IPS-18a (cell line): ENCODE measurements around the gene SLC39A13.

ENCODE experiments used
- H3K27ac ChIP-seq: one replicate; pipeline ENCODE4 v1.5.1; 2013; ENCODE audit warnings: low read length
- H3K27me3 ChIP-seq: one replicate; pipeline ENCODE4 v1.6.1; 2013; ENCODE audit warnings: mild to moderate bottlenecking, low read length; ENCODE audit not compliant: control insufficient read depth, insufficient read depth
- H3K36me3 ChIP-seq: one replicate; pipeline ENCODE4 v1.6.1; 2013; ENCODE audit warnings: low read depth, low read length; ENCODE audit not compliant: control insufficient read depth
- H3K4me1 ChIP-seq: one replicate; pipeline ENCODE4 v1.6.1; 2013; ENCODE audit warnings: low read depth, low read length; ENCODE audit not compliant: control insufficient read depth
- H3K4me3 ChIP-seq: one replicate; pipeline ENCODE4 v1.5.1; 2013; ENCODE audit warnings: low read length
- H3K9ac ChIP-seq: one replicate; pipeline ENCODE4 v1.6.1; 2013; ENCODE audit warnings: mild to moderate bottlenecking, low read length, moderate library complexity
- H3K9me3 ChIP-seq: one replicate; pipeline ENCODE4 v1.6.1; 2013; ENCODE audit warnings: low read depth, low read length; ENCODE audit not compliant: control insufficient read depth

The SLC39A13 gene

GRCh38 chr11:47407746-47408590, at the start of gene SLC39A13:
Gene SLC39A13, plus strand, starts transcription at chr11:47408590. Its CDS starts 1,505 bp downstream, at chr11:47410095.
- peaks cover 10% of the 10 kb centered on the region for H3K4me1 ChIP-seq
- no peaks in the 10 kb centered on the region for H3K9me3 ChIP-seq
- H3K27me3 ChIP-seq: no peaks in the 10 kb centered on the region
- H3K27ac ChIP-seq: peak within 1 kb of the TSS; percentile 11
- peak within 1 kb of the TSS; percentile 83 for H3K4me3 ChIP-seq
- H3K9ac ChIP-seq: peak within 1 kb of the TSS; percentile 61
- no peaks in the 10 kb centered on the region for H3K36me3 ChIP-seq

- Histone ChIP-seq H3K36me3 (no peaks in the 10 kb centered on the region), H3K9me3 (no peaks in the 10 kb centered on the region), H3K27me3 (no peaks in the 10 kb centered on the region), H3K9ac (no peak overlapping the region), H3K27ac (no peak overlapping the region), H3K4me1 (no peaks in the 10 kb centered on the region), H3K4me3 (no peak overlapping the region)
Observed at GRCh38 chr11:47358731-47359051, 49.7 kb upstream of the SLC39A13 start.

GRCh38 chr11:47359162-47359561, 49.2 kb upstream of the SLC39A13 start:
- H3K9me3 ChIP-seq: no peaks in the 10 kb centered on the region
- no peak overlapping the region for H3K9ac ChIP-seq
- H3K36me3 ChIP-seq: no peaks in the 10 kb centered on the region
- H3K27me3 ChIP-seq: no peaks in the 10 kb centered on the region
- no peak overlapping the region for H3K4me3 ChIP-seq
- no peaks in the 10 kb centered on the region for H3K4me1 ChIP-seq
- no peak overlapping the region for H3K27ac ChIP-seq

- Histone ChIP-seq H3K9ac (no peak overlapping the region), H3K9me3 (no peaks in the 10 kb centered on the region), H3K27ac (no peak overlapping the region), H3K36me3 (no peaks in the 10 kb centered on the region), H3K4me1 (no peaks in the 10 kb centered on the region), H3K27me3 (no peaks in the 10 kb centered on the region), H3K4me3 (no peak overlapping the region)
Observed at GRCh38 chr11:47359586-47359985, 48.8 kb upstream of the SLC39A13 start.

- Histone ChIP-seq H3K9ac (no peak overlapping the region), H3K36me3 (no peaks in the 10 kb centered on the region), H3K4me3 (no peak overlapping the region), H3K27me3 (no peaks in the 10 kb centered on the region), H3K27ac (no peak overlapping the region), H3K4me1 (no peaks in the 10 kb centered on the region), H3K9me3 (no peaks in the 10 kb centered on the region)
Observed at GRCh38 chr11:47360341-47360740, 48.0 kb upstream of the SLC39A13 start.

GRCh38 chr11:47361419-47361818, 47.0 kb upstream of the SLC39A13 start:
- Histone ChIP-seq H3K4me3 (no peak overlapping the region), H3K9ac (no peak overlapping the region), H3K9me3 (no peaks in the 10 kb centered on the region), H3K4me1 (no peaks in the 10 kb centered on the region), H3K27me3 (no peaks in the 10 kb centered on the region), H3K27ac (no peak overlapping the region), H3K36me3 (no peaks in the 10 kb centered on the region)

- H3K27me3 ChIP-seq: no peaks in the 10 kb centered on the region
- H3K9me3 ChIP-seq: no peaks in the 10 kb centered on the region
- no peak overlapping the region for H3K9ac ChIP-seq
- H3K36me3 ChIP-seq: no peaks in the 10 kb centered on the region
- no peaks in the 10 kb centered on the region for H3K4me1 ChIP-seq
- no peak overlapping the region for H3K4me3 ChIP-seq
- no peak overlapping the region for H3K27ac ChIP-seq
Observed at GRCh38 chr11:47366020-47366490, 42.3 kb upstream of the SLC39A13 start.

GRCh38 chr11:47369676-47370075, 38.7 kb upstream of the SLC39A13 start:
- no peaks in the 10 kb centered on the region for H3K27me3 ChIP-seq
- no peaks in the 10 kb centered on the region for H3K36me3 ChIP-seq

GRCh38 chr11:47372422-47372821, 36.0 kb upstream of the SLC39A13 start:
- H3K9ac ChIP-seq: no peak overlapping the region
- no peaks in the 10 kb centered on the region for H3K36me3 ChIP-seq
- H3K27me3 ChIP-seq: no peaks in the 10 kb centered on the region

More at GRCh38 chr11:47369676-47370075, 38.7 kb upstream of the SLC39A13 start:
- no peak overlapping the region for H3K9ac ChIP-seq
- no peak overlapping the region for H3K4me3 ChIP-seq
- H3K9me3 ChIP-seq: no peaks in the 10 kb centered on the region
- no peak overlapping the region for H3K27ac ChIP-seq
- H3K4me1 ChIP-seq: no peaks in the 10 kb centered on the region

GRCh38 chr11:47373876-47374719, 34.3 kb upstream of the SLC39A13 start:
- H3K9ac ChIP-seq: no peak overlapping the region
- H3K27ac ChIP-seq: no peak overlapping the region

More at GRCh38 chr11:47372422-47372821, 36.0 kb upstream of the SLC39A13 start:
- no peaks in the 10 kb centered on the region for H3K4me1 ChIP-seq
- no peak overlapping the region for H3K4me3 ChIP-seq
- no peak overlapping the region for H3K27ac ChIP-seq
- no peaks in the 10 kb centered on the region for H3K9me3 ChIP-seq

GRCh38 chr11:47374720-47375019, 33.7 kb upstream of the SLC39A13 start:
- Histone ChIP-seq H3K4me1 (no peaks in the 10 kb centered on the region), H3K9me3 (no peaks in the 10 kb centered on the region), H3K27ac (no peak overlapping the region), H3K27me3 (no peaks in the 10 kb centered on the region), H3K9ac (no peak overlapping the region), H3K36me3 (no peaks in the 10 kb centered on the region), H3K4me3 (no peak overlapping the region)

More at GRCh38 chr11:47373876-47374719, 34.3 kb upstream of the SLC39A13 start:
- Histone ChIP-seq H3K36me3 (no peaks in the 10 kb centered on the region), H3K27me3 (no peaks in the 10 kb centered on the region), H3K9me3 (no peaks in the 10 kb centered on the region), H3K4me3 (no peak overlapping the region), H3K4me1 (no peaks in the 10 kb centered on the region)
